Stimulated activated CD8-positive, alpha-beta memory T cell treated with anti-CD3 and anti-CD28 coated beads, Interleukin-7, amount 100 ng/mL, for 1 hour (primary cell): Measurements from ENCODE around the gene LRIT2.
A peak's percentile ranks its signal among the peaks of the same experiment; 100 is the strongest.
"Not testable (repeated sequence)": the region's sequence is repeated elsewhere in the genome, so short reads cannot be mapped to it uniquely, and the experiment has no call there.

Experiments used
- DNase-seq, 2 donors: peaks; one replicate each; pipeline ENCODE4 v3.0.0-alpha.2; 2020; ENCODE audit warnings: low read depth in 2 of 2

Gene LRIT2

DNA sequence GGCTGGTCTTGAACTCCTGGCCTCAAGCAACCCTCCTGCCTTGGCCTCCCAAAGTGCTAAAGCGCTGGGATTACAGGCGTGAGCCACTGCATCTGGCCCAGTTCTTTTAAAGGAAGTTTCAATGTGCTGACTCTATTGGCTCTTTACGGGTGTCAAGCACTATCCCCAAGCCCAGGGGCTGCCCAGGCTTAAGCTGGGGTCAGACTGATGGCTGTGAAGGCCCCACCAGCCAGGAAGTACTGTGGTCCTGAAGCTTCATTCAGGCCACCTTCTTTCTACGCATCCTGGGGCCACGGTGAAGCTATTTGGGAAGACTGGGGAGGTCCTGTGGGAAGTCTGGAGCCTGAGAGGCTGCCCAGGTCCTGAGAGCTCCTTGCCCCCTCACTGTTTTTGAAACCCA lies 43.7 kb downstream of the LRIT2 start:
- DNase-seq: no peak

DNA sequence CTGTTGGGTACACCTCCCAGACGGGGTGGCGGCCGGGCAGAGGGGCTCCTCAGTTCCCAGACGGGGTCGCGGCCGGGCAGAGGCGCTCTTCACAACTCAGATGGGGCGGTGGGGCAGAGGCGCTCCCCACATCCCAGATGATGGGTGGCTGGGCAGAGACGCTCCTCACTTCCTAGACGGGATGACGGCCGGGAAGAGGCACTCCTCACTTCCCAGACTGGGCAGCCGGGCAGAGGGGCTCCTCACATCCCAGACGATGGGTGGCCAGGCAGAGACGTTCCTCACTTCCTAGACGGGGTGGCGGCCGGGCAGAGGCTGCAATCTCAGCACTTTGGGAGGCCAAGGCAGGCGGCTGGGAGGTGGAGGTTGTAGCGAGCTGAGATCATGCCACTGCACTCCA lies 45.0 kb downstream of the LRIT2 start:
- DNase-seq: not testable (repeated sequence)

DNA sequence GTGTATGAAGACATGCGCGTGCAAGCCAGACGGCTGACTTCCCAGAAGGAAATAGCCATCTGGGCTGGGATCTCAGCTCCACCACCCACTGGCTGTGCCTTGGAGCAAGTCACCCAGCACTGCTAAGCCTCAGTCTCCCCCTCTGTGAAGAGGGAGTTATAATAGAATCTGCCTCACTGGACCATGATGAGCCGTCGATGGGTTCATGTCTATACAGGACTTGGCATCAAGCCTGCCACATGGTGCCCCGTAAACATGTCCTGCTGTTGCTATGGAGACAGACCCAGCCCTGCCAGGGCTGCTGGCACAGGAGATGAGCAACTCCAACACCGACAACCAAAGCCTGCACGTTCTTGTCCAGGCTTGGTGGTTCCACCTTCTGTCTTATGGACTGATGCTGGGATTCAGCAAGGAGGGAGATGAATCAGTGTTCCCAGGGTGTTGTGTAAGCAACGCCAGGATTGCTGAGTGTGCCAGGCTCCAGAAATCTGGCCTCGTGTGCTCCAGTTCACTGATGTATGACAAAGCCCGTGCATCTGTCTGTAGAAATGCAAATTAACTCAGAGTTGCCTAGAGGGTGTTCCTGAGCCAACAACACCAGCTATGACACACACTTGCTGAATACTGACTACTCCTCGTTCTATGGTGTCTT lies 46.2 kb downstream of the LRIT2 start:
- DNase-seq: no peak

DNA sequence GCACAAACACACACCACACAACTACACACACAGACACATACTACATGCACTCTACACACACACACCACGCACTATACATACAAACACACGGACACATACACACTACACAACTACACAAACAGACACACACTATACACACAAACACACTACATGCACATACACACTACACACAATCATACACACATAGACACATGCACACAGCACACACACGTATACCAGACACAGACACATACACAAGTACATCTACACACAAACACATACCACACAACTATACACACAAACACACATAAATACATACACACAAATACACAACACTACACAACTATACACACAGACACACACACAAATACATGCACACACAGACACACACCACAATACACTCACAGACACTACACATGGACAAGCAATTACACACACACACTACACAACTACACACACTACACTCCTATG lies 47.2 kb downstream of the LRIT2 start:
- no peak for DNase-seq

DNA sequence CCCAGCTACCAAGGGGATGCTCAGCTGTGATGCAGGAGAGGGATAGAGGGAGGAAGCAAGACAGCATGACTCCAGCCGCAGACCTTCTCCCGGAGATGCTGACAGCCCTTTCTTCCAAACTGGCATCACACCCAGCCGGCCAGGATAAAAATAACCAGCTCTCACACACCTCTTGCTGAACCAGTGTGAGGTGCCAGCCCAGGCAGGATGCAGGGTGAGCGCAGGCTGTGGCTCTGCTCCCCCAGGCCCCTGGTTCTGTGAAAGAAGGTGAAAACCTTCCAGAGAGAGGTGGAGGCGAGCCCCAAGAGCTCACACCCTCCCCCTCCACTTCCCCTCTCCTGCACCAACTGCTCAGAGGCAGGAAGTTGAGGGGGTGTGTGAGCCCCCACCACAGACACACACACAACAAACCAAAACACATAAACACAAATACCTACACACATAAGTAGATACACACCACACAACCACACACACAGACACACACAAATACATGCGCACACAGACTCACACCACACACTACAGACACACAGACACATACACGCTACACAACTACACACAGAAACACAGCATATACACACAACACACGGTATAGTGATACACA lies 47.7 kb downstream of the LRIT2 start:
- DNase-seq: peak in 1 of 2 donors; percentile 22

DNA sequence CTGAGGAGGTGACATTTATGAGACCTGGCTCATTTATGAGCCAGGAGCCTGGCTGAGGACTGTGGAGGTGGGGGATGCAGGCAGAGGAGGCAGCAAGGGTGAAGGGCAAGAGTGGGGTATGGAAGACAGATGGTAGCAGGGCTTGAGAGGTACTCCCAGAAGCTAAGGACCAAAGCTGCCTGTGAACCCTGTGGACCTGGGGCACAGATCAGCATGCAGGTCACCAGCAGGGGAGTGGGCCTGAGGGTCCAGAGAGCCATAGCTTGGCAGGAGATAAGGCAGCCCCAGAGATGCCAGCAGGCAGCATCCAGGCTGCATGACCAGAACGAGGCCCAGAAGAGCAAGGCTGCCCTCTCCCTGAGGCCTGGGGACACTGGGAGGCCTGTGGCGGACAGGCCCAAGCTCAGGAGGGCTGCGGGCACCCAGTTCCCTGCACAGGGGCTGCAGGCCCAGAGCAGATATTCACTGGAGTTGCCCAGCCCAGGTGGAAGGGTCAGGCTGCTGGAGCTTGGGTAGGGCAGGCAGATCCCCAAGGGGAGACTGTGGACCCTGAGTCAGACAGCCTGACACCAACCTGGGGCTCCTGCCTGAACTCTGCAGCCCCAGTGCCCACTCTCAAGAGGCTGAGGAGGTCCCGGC lies 48.4 kb downstream of the LRIT2 start:
- DNase-seq: no peak

DNA sequence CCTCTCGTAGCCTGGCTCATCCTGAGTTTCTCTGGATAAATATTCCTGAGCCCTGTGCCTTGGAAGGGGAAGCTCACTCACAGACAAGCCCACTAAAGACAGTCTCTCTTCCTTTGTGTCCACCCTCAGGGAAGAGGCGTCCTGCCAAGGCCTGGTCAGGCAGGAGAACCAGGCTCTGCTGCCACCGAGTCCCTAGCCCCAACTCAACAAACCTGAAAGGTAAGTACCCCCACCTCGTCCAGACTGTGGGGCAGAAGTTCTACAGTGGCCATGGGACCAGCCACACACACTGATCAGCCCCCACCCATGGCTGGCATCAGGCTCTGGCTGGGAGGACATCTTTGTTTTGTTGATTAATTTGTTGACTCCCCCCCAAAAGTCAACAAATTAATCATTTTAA lies 49.0 kb downstream of the LRIT2 start:
- DNase-seq: no peak

DNA sequence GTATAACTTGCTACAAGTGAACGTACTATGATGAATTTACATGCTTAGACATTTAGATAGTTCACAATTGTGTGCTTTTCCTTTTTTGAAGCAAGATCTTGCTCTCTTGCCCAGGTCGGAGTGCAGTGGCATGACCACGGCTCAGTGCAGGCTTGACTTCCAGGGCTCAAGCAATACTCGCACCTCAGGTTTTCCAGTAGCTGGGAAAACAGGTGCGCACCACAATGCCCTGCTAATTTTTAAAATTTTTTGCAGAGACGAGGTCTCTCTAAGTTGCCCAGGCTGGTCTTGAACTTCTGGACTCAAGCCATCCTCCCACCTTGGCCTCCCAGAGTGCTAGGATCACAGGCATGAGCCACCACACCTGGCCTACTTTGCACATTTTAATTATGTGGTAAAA lies 49.9 kb downstream of the LRIT2 start:
- DNase-seq: no peak

DNA sequence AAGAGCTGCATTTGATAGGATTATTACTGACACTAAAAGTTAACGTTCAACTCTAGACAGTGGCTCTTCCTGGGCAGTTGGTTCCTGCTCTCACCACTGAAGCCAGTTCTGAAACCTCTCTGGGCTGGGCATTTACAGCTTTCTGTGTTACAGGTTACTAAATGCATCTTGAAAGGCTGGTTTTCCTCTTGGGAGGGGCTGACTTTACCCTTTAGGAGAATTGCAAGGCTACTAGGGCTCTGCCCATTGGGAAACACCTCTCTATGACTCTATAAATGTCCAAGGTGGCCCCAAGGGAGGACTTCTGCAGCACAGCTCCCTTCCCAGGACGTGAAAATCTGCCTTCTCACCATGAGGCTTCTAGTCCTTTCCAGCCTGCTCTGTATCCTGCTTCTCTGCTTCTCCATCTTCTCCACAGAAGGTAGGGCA lies 51.8 kb downstream of the LRIT2 start, which contains the start of gene GPR15LG:
Gene GPR15LG (plus strand): TSS at position 301 of the 429 bp plus-strand sequence. CDS start 51 bp downstream, at position 352.
- no peak for DNase-seq

DNA sequence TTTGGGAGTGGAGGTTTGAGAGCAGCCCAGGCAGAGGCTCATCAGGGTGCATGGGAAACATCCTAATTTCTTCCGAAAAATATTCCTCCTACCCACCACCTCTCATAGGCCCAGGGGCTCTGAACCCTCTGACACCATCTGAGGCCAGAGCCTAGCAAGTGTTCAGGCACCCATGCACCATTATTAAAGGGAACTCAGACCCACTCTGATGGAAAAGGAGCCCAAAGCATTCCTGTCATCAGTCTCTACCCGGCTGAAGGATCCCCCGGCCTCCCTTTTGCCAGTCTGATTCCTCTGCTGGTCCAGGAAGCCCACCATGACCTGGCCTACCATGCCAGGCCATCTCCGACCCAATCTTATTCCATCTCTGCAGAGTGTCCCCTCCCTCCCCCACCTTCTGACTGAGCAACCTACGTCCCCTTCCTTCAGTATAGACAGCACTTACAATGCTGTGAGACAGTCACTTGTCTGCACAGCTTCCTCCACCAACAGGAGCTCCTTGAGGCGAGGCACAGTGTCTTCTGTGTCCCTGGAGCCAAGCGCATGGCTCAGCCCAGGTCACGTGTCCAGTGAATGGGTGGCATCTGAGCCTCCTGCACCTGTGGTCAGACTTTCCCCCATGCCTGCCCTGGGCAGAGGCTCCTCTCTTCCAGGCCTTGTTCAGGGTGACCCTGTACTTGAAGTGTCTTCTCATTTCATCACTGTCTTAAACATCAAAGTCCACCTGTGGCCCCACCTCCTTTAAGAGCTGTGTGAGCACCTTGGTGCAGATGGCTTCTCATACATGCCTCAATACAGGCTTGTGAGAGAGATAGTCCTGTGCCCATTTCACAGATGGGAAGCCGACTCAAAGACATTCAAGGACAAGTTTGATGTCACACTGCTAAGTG lies 52.6 kb downstream of the LRIT2 start:
- no peak for DNase-seq

DNA sequence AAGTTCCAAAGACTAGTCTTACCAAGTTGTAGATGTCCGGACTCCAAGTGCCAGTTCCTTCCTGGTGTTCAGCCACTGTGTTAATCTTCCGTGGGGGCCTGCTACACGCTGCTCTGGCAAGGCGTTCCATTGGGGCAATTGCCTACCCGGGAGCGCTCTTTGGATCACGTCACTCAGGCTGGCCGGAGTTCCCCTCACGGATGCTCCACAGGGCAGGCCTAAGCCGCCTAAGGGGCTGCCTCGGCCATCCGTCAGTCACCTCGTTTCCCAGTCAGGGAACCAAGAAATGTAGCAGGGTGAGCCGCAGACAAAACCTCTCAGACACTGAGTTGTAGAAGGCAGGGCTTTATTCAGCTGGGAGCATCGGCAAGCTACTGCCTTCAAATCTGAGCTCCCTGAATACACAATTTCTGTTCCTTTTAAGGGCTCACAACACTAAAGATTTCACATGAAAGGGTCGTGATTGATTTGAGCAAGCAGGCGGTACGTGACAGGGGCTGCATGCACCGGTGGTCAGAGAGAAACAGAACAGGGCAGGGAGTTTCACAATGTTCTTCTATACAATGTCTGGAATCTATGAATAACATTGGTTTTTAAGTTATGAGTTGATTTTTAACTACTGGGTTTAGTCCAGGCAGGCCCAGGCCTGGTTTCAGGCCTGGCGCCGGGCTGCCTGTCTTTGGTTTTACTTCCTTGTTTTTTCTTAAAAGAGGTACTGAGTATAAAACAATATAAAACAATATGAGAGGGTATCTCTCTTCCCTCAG lies 53.5 kb downstream of the LRIT2 start:
- not testable (repeated sequence) for DNase-seq

DNA sequence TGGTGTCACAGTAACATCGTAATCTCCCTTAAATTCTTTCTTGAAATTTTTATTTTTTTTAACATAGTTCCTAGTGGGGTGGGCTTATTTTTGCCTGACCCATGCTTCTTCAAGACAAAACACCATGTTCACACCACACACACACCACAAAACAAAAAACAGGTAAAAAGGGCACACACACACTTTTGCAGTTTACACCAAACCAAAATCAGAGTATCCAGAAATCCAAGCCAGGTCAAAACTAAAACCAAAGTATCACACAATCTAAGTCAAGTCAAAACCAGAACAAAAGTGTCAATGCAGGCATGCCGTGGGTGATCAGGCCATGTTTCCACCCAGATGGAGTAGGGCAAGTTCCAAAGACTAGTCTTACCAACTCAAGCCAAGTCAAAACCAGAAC lies 54.1 kb downstream of the LRIT2 start:
- DNase-seq: not testable (repeated sequence)
